ENCODE results near the gene LMNTD2.

The LMNTD2 gene

DNA sequence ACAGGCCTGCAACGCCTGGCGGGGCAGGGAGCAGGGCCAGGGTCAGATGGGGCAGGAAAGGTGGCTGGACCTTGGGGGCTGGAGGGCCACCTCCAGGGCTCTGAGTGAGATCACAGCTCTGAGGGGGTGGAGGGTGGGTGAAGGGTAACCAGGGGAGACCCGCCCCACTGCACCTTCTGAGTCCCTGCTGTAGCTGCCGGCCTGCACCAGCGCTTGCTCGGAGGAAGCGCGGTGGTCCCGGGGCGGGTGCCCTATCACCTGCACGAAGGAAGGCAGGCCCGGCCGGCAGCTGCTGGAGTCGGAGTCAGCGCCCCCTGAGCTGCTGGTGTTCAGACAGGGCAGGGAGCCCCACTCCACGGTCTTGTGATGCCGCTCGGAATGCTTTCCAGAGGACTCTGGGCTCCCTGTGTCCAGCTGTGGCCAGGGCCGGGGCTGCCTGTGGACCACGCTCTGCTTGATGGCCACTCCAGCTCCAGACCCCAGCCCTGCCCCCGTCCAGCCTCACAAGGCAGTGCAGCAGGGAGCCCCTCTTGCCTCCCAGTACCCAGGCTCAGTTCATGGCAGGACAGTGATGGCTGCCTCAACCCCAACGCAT is 3.8 kb downstream of the LMNTD2 start:
- no peak for DNase-seq (ENCODE audit: low read depth)
- Histone ChIP-seq H3K27me3 (replicated peaks; ENCODE audit: control insufficient read depth, insufficient read depth, low read length) (peaks cover 34% of the 10 kb centered on the region), H3K36me3 (ENCODE audit: control insufficient read depth, insufficient read depth, low read length, severe bottlenecking) (no peaks in the 10 kb centered on the region), H3K9ac (ENCODE audit: low read length) (no peak overlapping the region), H3K4me1 (ENCODE audit: control insufficient read depth, insufficient read depth, low read length) (no peaks in the 10 kb centered on the region), H3K9me3 (ENCODE audit: control insufficient read depth, low read length) (no peaks in the 10 kb centered on the region), H3K4me3 (ENCODE audit: low read length) (no peak overlapping the region)

DNA sequence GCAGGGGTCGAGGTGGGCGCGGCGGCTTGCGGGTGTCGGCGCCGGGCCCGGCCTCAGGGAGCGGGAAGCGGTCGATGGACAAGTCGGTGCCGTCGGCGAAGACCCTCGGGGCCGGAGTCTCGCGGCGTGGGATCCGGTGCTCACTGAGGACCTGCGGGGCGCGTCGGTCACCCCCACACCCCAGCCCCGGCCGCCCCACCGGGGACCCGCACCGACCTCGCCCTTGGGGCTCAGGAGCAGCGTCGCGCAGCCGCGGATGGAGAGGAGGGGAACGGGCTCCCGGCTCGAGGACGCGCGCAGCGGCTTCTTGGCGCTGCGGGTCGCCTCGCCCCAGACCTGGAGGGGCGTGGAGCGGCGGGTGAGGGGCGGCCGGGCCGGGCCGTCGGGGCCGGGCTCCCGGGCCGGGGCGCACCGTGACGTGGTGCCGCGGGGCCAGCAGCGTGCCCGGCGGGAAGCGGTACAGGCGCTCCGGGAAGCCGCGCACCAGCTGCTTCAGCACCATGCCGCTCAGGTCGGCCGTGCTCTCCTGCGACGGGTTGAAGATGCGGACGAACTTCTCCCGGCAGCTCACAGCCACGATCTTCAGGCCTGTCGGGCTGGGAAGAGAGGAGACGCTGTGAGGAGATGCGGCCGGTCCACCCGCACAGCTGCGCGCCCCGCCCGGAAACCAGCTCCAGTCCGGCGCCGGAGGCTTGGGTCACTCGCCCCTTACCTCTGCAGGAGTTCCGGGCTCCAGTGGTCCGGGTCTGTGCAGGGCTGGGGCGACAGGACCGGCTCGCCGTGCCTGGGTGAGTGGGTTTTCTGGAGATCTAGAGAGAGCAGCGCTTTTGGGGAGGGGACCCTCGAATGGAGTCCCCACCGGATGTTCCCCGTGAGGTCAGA is 4.5 kb downstream of the LMNTD2 start:
- H3K9me3 ChIP-seq (ENCODE audit: control insufficient read depth, low read length) = no peaks in the 10 kb centered on the region
- no peak overlapping the region for H3K4me3 ChIP-seq (ENCODE audit: low read length)
- H3K36me3 ChIP-seq (ENCODE audit: control insufficient read depth, insufficient read depth, low read length, severe bottlenecking) = no peaks in the 10 kb centered on the region
- no peak overlapping the region for H3K9ac ChIP-seq (ENCODE audit: low read length)
- DNase-seq (ENCODE audit: low read depth) = peak; percentile 28
- H3K27me3 ChIP-seq (replicated peaks; ENCODE audit: control insufficient read depth, insufficient read depth, low read length) = peaks cover 34% of the 10 kb centered on the region
- no peaks in the 10 kb centered on the region for H3K4me1 ChIP-seq (ENCODE audit: control insufficient read depth, insufficient read depth, low read length)

- Histone ChIP-seq H3K27me3 (replicated peaks; ENCODE audit: control insufficient read depth, insufficient read depth, low read length) (peaks cover 34% of the 10 kb centered on the region), H3K9me3 (ENCODE audit: control insufficient read depth, low read length) (no peaks in the 10 kb centered on the region)
- DNase-seq (ENCODE audit: low read depth) = no peak
These were observed 5.2 kb downstream of the LMNTD2 start for GRCh38 chr11:555227-555779.

DNA sequence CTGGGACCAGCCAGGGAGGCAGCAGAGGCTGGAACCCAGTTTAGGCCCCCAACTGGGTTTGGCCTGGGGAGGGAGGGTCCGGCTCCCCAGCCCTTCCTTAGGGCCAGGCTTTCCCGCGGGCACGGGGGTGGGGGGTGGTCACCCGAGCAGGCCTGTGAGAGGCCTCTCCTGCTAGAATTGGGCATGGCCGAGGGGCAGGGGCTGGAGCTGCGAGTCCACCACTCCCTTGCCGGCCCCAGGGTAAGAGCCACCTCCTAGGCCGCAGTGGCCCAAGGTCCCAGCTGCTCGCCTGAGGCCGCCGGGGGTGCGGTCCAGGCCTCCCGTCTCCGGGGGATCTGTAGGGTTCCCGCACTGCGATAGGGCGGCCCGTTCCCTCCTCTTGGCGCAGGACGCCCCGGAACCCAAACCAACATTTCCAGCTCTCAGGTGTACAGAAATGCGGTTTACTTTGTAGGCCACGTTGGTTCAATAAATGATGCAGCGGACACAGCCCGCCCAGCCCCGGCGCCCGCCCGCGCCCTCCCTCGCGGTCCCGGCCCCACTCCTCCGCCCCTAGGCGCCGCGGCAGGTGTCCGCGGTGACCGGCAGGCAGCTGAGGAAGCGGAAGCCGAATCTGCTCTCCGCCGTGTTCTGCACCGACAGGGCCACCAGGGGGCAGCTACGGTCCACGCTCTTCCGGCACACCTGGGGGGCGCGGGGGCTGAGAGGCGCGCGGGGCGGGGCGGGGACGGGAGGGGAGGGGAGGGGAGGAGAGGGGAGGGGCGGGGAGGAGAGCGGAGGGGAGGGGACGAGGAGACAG is 5.9 kb downstream of the LMNTD2 start:
- H3K9me3 ChIP-seq (ENCODE audit: control insufficient read depth, low read length) = no peaks in the 10 kb centered on the region
- H3K4me1 ChIP-seq (ENCODE audit: control insufficient read depth, insufficient read depth, low read length) = no peaks in the 10 kb centered on the region
- peak; percentile 74 for DNase-seq (ENCODE audit: low read depth)
- H3K36me3 ChIP-seq (ENCODE audit: control insufficient read depth, insufficient read depth, low read length, severe bottlenecking) = no peaks in the 10 kb centered on the region
- no peak overlapping the region for H3K9ac ChIP-seq (ENCODE audit: low read length)
- no peak overlapping the region for H3K4me3 ChIP-seq (ENCODE audit: low read length)
- peaks cover 34% of the 10 kb centered on the region for H3K27me3 ChIP-seq (replicated peaks; ENCODE audit: control insufficient read depth, insufficient read depth, low read length)

More at GRCh38 chr11:555227-555779, 5.2 kb downstream of the LMNTD2 start:
- no peaks in the 10 kb centered on the region for H3K4me1 ChIP-seq (ENCODE audit: control insufficient read depth, insufficient read depth, low read length)
- no peak overlapping the region for H3K9ac ChIP-seq (ENCODE audit: low read length)
- no peak overlapping the region for H3K4me3 ChIP-seq (ENCODE audit: low read length)
- no peaks in the 10 kb centered on the region for H3K36me3 ChIP-seq (ENCODE audit: control insufficient read depth, insufficient read depth, low read length, severe bottlenecking)

- Histone ChIP-seq H3K4me3 (ENCODE audit: low read length) (no peak overlapping the region), H3K36me3 (ENCODE audit: control insufficient read depth, insufficient read depth, low read length, severe bottlenecking) (no peaks in the 10 kb centered on the region), H3K27me3 (replicated peaks; ENCODE audit: control insufficient read depth, insufficient read depth, low read length) (peaks cover 27% of the 10 kb centered on the region), H3K9me3 (ENCODE audit: control insufficient read depth, low read length) (no peaks in the 10 kb centered on the region), H3K4me1 (ENCODE audit: control insufficient read depth, insufficient read depth, low read length) (no peaks in the 10 kb centered on the region), H3K9ac (ENCODE audit: low read length) (no peak overlapping the region)
- DNase-seq (ENCODE audit: low read depth) = no peak
These were observed 6.6 kb downstream of the LMNTD2 start for GRCh38 chr11:553988-554340.

- H3K27me3 ChIP-seq (replicated peaks; ENCODE audit: control insufficient read depth, insufficient read depth, low read length) = peaks cover 26% of the 10 kb centered on the region
- H3K9ac ChIP-seq (ENCODE audit: low read length) = no peak overlapping the region
- H3K36me3 ChIP-seq (ENCODE audit: control insufficient read depth, insufficient read depth, low read length, severe bottlenecking) = no peaks in the 10 kb centered on the region
- DNase-seq (ENCODE audit: low read depth) = no peak
- no peaks in the 10 kb centered on the region for H3K9me3 ChIP-seq (ENCODE audit: control insufficient read depth, low read length)
- no peaks in the 10 kb centered on the region for H3K4me1 ChIP-seq (ENCODE audit: control insufficient read depth, insufficient read depth, low read length)
- H3K4me3 ChIP-seq (ENCODE audit: low read length) = no peak overlapping the region
These were observed 7.2 kb downstream of the LMNTD2 start for GRCh38 chr11:553083-553987.

DNA sequence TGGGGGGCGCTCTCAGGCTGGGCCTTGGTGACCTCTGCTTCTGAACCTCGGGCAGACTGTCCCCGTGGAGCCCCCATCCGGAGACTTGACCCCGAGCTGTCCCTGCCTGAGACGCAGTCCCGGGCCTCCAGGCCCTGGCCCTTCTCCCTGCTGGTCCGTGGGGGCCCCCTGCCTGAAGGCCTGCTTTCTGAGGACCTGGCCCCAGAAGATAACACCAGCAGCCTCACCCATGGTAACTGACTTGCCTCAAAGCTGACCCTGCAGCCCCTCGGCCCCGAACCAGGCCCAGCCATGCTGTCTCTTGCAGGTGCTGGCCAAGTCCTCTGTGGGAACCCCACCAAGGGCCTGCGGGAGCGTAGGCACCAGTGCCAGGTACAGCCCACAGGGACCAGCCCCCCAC is 8.9 kb downstream of the LMNTD2 start:
- Histone ChIP-seq H3K9ac (ENCODE audit: low read length) (no peak overlapping the region), H3K36me3 (ENCODE audit: control insufficient read depth, insufficient read depth, low read length, severe bottlenecking) (no peaks in the 10 kb centered on the region), H3K4me1 (ENCODE audit: control insufficient read depth, insufficient read depth, low read length) (no peaks in the 10 kb centered on the region), H3K4me3 (ENCODE audit: low read length) (no peak overlapping the region), H3K27me3 (replicated peaks; ENCODE audit: control insufficient read depth, insufficient read depth, low read length) (peaks cover 12% of the 10 kb centered on the region), H3K9me3 (ENCODE audit: control insufficient read depth, low read length) (no peaks in the 10 kb centered on the region)
- no peak for DNase-seq (ENCODE audit: low read depth)

- Histone ChIP-seq H3K4me3 (ENCODE audit: low read length) (no peak overlapping the region), H3K27me3 (replicated peaks; ENCODE audit: control insufficient read depth, insufficient read depth, low read length) (peaks cover 12% of the 10 kb centered on the region)
These were observed 9.4 kb downstream of the LMNTD2 start for GRCh38 chr11:551131-551530.

GRCh38 chr11:550746-551085 is 9.8 kb downstream of the LMNTD2 start:
- DNase-seq (ENCODE audit: low read depth) = no peak
- Histone ChIP-seq H3K27me3 (replicated peaks; ENCODE audit: control insufficient read depth, insufficient read depth, low read length) (peaks cover 12% of the 10 kb centered on the region), H3K9ac (ENCODE audit: low read length) (no peak overlapping the region), H3K9me3 (ENCODE audit: control insufficient read depth, low read length) (no peaks in the 10 kb centered on the region), H3K4me3 (ENCODE audit: low read length) (no peak overlapping the region), H3K4me1 (ENCODE audit: control insufficient read depth, insufficient read depth, low read length) (no peaks in the 10 kb centered on the region), H3K36me3 (ENCODE audit: control insufficient read depth, insufficient read depth, low read length, severe bottlenecking) (no peaks in the 10 kb centered on the region)

More at GRCh38 chr11:551131-551530, 9.4 kb downstream of the LMNTD2 start:
- Histone ChIP-seq H3K4me1 (ENCODE audit: control insufficient read depth, insufficient read depth, low read length) (no peaks in the 10 kb centered on the region), H3K9me3 (ENCODE audit: control insufficient read depth, low read length) (no peaks in the 10 kb centered on the region), H3K36me3 (ENCODE audit: control insufficient read depth, insufficient read depth, low read length, severe bottlenecking) (no peaks in the 10 kb centered on the region), H3K9ac (ENCODE audit: low read length) (no peak overlapping the region)
- DNase-seq (ENCODE audit: low read depth) = no peak

DNA sequence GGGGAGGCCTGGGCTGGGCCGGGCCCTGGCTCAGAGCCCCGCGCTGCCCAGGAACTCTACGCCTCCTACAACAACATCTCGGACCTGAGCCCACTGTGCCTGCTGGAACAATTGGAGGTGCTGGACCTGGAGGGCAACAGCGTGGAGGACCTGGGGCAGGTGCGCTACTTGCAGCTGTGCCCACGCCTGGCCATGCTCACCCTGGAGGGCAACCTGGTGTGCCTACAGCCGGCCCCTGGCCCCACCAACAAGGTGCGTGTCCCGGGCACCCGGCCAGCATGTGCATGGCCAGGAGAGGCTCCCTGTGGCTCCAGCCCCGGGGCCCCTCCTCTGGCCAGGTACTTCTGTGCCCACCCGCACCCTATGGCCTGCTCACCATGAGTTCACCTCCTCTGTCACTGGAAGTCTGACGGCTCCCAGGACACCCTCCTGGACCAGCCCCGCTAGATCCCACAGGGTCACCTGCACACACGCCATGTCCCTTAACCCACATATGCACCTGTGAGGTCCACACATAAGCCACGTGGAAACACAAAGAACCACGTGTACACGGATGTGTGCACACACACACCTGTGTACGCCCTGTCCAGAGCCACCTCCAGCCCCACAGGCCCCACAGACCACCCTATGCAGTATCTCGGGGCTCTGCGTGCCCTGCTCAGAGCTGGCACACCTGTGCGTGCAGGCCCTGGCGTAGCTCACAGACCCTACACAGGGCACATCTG is 10.4 kb downstream of the LMNTD2 start:
- DNase-seq (ENCODE audit: low read depth) = no peak
- Histone ChIP-seq H3K27me3 (replicated peaks; ENCODE audit: control insufficient read depth, insufficient read depth, low read length) (peaks cover 12% of the 10 kb centered on the region), H3K4me1 (ENCODE audit: control insufficient read depth, insufficient read depth, low read length) (no peaks in the 10 kb centered on the region)

More for the DNA sequence above, 10.4 kb downstream of the LMNTD2 start:
- Histone ChIP-seq H3K9ac (ENCODE audit: low read length) (no peak overlapping the region), H3K4me3 (ENCODE audit: low read length) (no peak overlapping the region), H3K9me3 (ENCODE audit: control insufficient read depth, low read length) (no peaks in the 10 kb centered on the region), H3K36me3 (ENCODE audit: control insufficient read depth, insufficient read depth, low read length, severe bottlenecking) (no peaks in the 10 kb centered on the region)

All from adipocyte (in vitro differentiated cells).